Nephron (organoid): ENCODE data around the gene HEATR1.

Experiments
- H3K27ac Mint-ChIP-seq, 3 experiments: 2 replicates each; pipeline ENCODE4 v1.8.0; 2020; ENCODE audit warnings: mixed read lengths in 3 of 3, mild to moderate bottlenecking in 2 of 3, moderate library complexity in 1 of 3
- H3K27me3 Mint-ChIP-seq: 2 replicates; pipeline ENCODE4 v1.8.0; 2021; ENCODE audit warnings: low read depth, mild to moderate bottlenecking, moderate library complexity, mixed read lengths
- H3K36me3 Mint-ChIP-seq: 2 replicates; pipeline ENCODE4 v1.8.0; 2020; ENCODE audit warnings: low read depth, mixed read lengths
- H3K4me1 Mint-ChIP-seq: 2 replicates; pipeline ENCODE4 v1.8.0; 2020; ENCODE audit warnings: mixed read lengths
- H3K4me3 Mint-ChIP-seq, 3 experiments: 2 replicates each; pipeline ENCODE4 v1.8.0; 2020; ENCODE audit warnings: mild to moderate bottlenecking in 3 of 3, mixed read lengths in 3 of 3, moderate library complexity in 2 of 3
- H3K9me3 Mint-ChIP-seq: 2 replicates; pipeline ENCODE4 v1.8.0; 2020; ENCODE audit warnings: mixed read lengths
- CTCF ChIP-seq, 3 experiments: fragments of 200-600 bp; sonication (generic); IDR thresholded peaks; one replicate each; pipeline ENCODE4 v1.5.0; 2021; ENCODE audit warnings: antibody characterized with exemption in 3 of 3; ENCODE audit not compliant: unreplicated experiment in 3 of 3

HEATR1 gene

GRCh38 chr1:236540813-236541465 lies 63.4 kb downstream of the HEATR1 start:
- peaks cover 65% of the 10 kb centered on the region for H3K36me3 Mint-ChIP-seq
- H3K27me3 Mint-ChIP-seq, result no peaks in the 10 kb centered on the region
- H3K27ac Mint-ChIP-seq, result no peak overlapping the region
- H3K4me3 Mint-ChIP-seq, result no peak overlapping the region
- H3K9me3 Mint-ChIP-seq, result no peaks in the 10 kb centered on the region
- no peak for TF ChIP-seq CTCF (IDR thresholded peaks at IDR 0.05; ENCODE audit: unreplicated experiment in 3 of 3)
- no peaks in the 10 kb centered on the region for H3K4me1 Mint-ChIP-seq

- Mint-ChIP-seq H3K27me3 (no peaks in the 10 kb centered on the region), H3K36me3 (peaks cover 38% of the 10 kb centered on the region)
- TF ChIP-seq CTCF (IDR thresholded peaks at IDR 0.05; ENCODE audit: unreplicated experiment in 3 of 3), result no peak
Observed at GRCh38 chr1:236536540-236536939, 67.8 kb downstream of the HEATR1 start.

GRCh38 chr1:236535662-236536161 lies 68.6 kb downstream of the HEATR1 start:
- Mint-ChIP-seq H3K36me3 (peaks cover 40% of the 10 kb centered on the region), H3K4me3 (no peak overlapping the region), H3K27ac (no peak overlapping the region), H3K9me3 (no peaks in the 10 kb centered on the region), H3K4me1 (no peaks in the 10 kb centered on the region), H3K27me3 (no peaks in the 10 kb centered on the region)
- TF ChIP-seq CTCF (IDR thresholded peaks at IDR 0.05; ENCODE audit: unreplicated experiment in 3 of 3), result no peak

More at GRCh38 chr1:236536540-236536939, 67.8 kb downstream of the HEATR1 start:
- no peak overlapping the region for H3K4me3 Mint-ChIP-seq
- no peak overlapping the region for H3K27ac Mint-ChIP-seq
- H3K9me3 Mint-ChIP-seq, result no peaks in the 10 kb centered on the region
- no peaks in the 10 kb centered on the region for H3K4me1 Mint-ChIP-seq

- Mint-ChIP-seq H3K36me3 (peaks cover 39% of the 10 kb centered on the region), H3K27ac (no peak overlapping the region), H3K9me3 (no peaks in the 10 kb centered on the region), H3K27me3 (no peaks in the 10 kb centered on the region), H3K4me3 (no peak overlapping the region), H3K4me1 (no peaks in the 10 kb centered on the region)
- no peak for TF ChIP-seq CTCF (IDR thresholded peaks at IDR 0.05; ENCODE audit: unreplicated experiment in 3 of 3)
Observed at GRCh38 chr1:236535190-236535589, 69.1 kb downstream of the HEATR1 start.

GRCh38 chr1:236534151-236534651 lies 70.1 kb downstream of the HEATR1 start:
- peaks cover 32% of the 10 kb centered on the region for H3K36me3 Mint-ChIP-seq
- H3K4me1 Mint-ChIP-seq, result no peaks in the 10 kb centered on the region
- no peaks in the 10 kb centered on the region for H3K27me3 Mint-ChIP-seq
- no peaks in the 10 kb centered on the region for H3K9me3 Mint-ChIP-seq
- no peak overlapping the region for H3K27ac Mint-ChIP-seq
- TF ChIP-seq CTCF (IDR thresholded peaks at IDR 0.05; ENCODE audit: unreplicated experiment in 3 of 3), result no peak
- H3K4me3 Mint-ChIP-seq, result no peak overlapping the region

- no peak for TF ChIP-seq CTCF (IDR thresholded peaks at IDR 0.05; ENCODE audit: unreplicated experiment in 3 of 3)
- Mint-ChIP-seq H3K4me3 (no peak overlapping the region), H3K36me3 (peaks cover 28% of the 10 kb centered on the region), H3K9me3 (no peaks in the 10 kb centered on the region), H3K27ac (no peak overlapping the region), H3K27me3 (no peaks in the 10 kb centered on the region), H3K4me1 (no peaks in the 10 kb centered on the region)
Observed at GRCh38 chr1:236532850-236533249, 71.5 kb downstream of the HEATR1 start.
